Ovary (tissue), 9 donors: ENCODE data around the gene MATK. TPM values are rescaled to one million over a fixed set of nuclear protein-coding genes. Genes with fewer than 3 reads are reported as not detected.

Experiments used
- DNase-seq, 5 donors: peaks; one replicate each; pipeline ENCODE4 v3.0.0-alpha.2; 2019 to 2020
- H3K27ac ChIP-seq, 2 donors: fragments of 200-600 bp; one replicate each; pipeline versions ENCODE4 v1.5.1 to v1.8.0; 2019 to 2022
- H3K27me3 ChIP-seq: fragments of 200-600 bp; one replicate; pipeline ENCODE4 v1.8.0; 2022
- H3K36me3 ChIP-seq: fragments of 200-600 bp; sonication (generic); one replicate; pipeline ENCODE4 v1.5.1; 2019
- H3K4me1 ChIP-seq: one replicate; pipeline ENCODE4 v1.8.1; 2013; ENCODE audit warnings: mild to moderate bottlenecking, moderate library complexity; ENCODE audit not compliant: insufficient read depth
- H3K4me3 ChIP-seq: fragments of 200-600 bp; sonication (generic); one replicate; pipeline ENCODE4 v1.5.1; 2017
- H3K9me3 ChIP-seq, 2 donors: fragments of 200-600 bp in 1 of 2; sonication (generic) in 1 of 2; one replicate each; pipeline versions ENCODE4 v1.5.1 to v1.8.1; 2013 to 2019; ENCODE audit warnings: mild to moderate bottlenecking in 1 of 2, moderate library complexity in 1 of 2
- EP300 ChIP-seq: sonication (generic); formaldehyde crosslinking; IDR thresholded peaks from one replicate; pipeline ENCODE4 v1.6.1; 2017; ENCODE audit warnings: antibody characterized with exemption
- POLR2A ChIP-seq: fragments of 450-650 bp; IDR thresholded peaks from one replicate; pipeline ENCODE4 v1.6.1; 2017; ENCODE audit warnings: antibody characterized with exemption, mild to moderate bottlenecking, moderate library complexity
- WGBS, 3 donors: extraction: QIAGEN DNeasy Blood & Tissue Kit in 1 of 3; methylation state at CpG; one replicate each; pipeline versions ENCODE4 v1.1.5 to v1.1.7; 2013 to 2017; 5-methylcytosine and 5-hydroxymethylcytosine counted together
- intact Hi-C, 4 donors: fragments of 100-400 bp; cut with DNase I; formaldehyde crosslinking; loops; one replicate each; pipeline versions ENCODE4 v1.11.0 to v1.15.1; 2022 to 2023
- polyA plus RNA-seq, 2 donors: library from polyadenylated mRNA; stranded (reverse); fragments of 200-250 nt in 1 of 2; fragments of 350-450 nt in 1 of 2; fragmentation: Illumina TruSeq in 1 of 2; extraction: RNeasy Lipid Tissue Mini Kit (QIAGEN cat#74804) in 1 of 2; gene quantifications; one replicate each; pipeline ENCODE4 v1.2.3, GENCODE V29; 2013 to 2014
- total RNA-seq, 7 donors: library from RNA; depleted of rRNA in 2 of 7; stranded (reverse); fragments of >200 nt in 2 of 7; fragmentation: NEBNext Ultra II Directional in 3 of 7; extraction: Animal tissue kit (Norgen Biotek cat#: 25700) in 3 of 7; gene quantifications; one replicate each; pipeline versions ENCODE4 v1.1.0 to v1.2.4, GENCODE V29; 2016 to 2023
- TF ChIP-seq, protein P1 (sequence below), 3 donors: fragments of 450-650 bp in 2 of 3; fragments of 200-600 bp in 1 of 3; IDR thresholded peaks; one replicate each; pipeline versions ENCODE4 v1.5.1 to v1.8.0; 2016 to 2022; ENCODE audit warnings: antibody characterized with exemption in 3 of 3, mild to moderate bottlenecking in 1 of 3
- donor health status: DM: no; HTN: no; CAD: no; lungs with moderate emphysema.
- donor health status: DM: no; HTN: no; CAD: no.
- donor health status: Bipolar disorder and iron deficiency.
- donor health status: DM: yes; HTN: yes; CAD: no.
- donor health status: DM: no; HTN: no; CAD: no.
- donor health status: DM: yes; HTN: yes; CAD: no.

MATK gene
- total and polyA plus RNA-seq, 9 donors = 0.25 to 1.4 (median 0.72) TPM

DNA sequence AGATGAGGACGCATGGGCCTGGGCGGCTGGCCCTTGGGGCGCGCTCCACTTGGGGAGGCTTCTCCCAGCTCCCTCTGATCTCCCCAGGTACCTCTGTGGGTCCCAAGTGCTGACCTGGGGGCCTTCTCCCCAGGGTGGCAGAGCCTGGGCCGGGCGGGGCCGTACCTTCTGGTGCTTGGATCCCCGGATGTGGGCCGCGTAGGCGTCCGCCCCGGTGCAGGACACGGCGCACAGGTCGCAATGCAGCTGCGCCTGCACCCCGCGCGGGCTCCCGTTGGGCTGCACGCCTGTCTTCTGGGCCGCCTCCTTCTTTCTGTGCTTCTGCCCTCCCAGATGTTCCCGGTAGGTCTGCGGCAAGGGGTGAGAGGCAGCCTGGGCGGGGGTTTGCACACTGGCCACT lies 41.1 kb upstream of the MATK start:
- H3K36me3 ChIP-seq = no peaks in the 10 kb centered on the region
- no peaks in the 10 kb centered on the region for H3K9me3 ChIP-seq
- no peak overlapping the region for H3K4me3 ChIP-seq
- no peaks in the 10 kb centered on the region for H3K4me1 ChIP-seq
- TF ChIP-seq EP300 (no peak), POLR2A (no peak)
- TF ChIP-seq, protein P1, sequence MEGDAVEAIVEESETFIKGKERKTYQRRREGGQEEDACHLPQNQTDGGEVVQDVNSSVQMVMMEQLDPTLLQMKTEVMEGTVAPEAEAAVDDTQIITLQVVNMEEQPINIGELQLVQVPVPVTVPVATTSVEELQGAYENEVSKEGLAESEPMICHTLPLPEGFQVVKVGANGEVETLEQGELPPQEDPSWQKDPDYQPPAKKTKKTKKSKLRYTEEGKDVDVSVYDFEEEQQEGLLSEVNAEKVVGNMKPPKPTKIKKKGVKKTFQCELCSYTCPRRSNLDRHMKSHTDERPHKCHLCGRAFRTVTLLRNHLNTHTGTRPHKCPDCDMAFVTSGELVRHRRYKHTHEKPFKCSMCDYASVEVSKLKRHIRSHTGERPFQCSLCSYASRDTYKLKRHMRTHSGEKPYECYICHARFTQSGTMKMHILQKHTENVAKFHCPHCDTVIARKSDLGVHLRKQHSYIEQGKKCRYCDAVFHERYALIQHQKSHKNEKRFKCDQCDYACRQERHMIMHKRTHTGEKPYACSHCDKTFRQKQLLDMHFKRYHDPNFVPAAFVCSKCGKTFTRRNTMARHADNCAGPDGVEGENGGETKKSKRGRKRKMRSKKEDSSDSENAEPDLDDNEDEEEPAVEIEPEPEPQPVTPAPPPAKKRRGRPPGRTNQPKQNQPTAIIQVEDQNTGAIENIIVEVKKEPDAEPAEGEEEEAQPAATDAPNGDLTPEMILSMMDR (IDR thresholded peaks at IDR 0.05) = no peak
- DNase-seq = no peak
- H3K27me3 ChIP-seq = no peaks in the 10 kb centered on the region
- H3K27ac ChIP-seq = no peak overlapping the region
- intact Hi-C loops = no loop called here
- WGBS, 3 donors = 90 to 96% (median 94%) methylated on average over 26 of the region's 26 CpGs

DNA sequence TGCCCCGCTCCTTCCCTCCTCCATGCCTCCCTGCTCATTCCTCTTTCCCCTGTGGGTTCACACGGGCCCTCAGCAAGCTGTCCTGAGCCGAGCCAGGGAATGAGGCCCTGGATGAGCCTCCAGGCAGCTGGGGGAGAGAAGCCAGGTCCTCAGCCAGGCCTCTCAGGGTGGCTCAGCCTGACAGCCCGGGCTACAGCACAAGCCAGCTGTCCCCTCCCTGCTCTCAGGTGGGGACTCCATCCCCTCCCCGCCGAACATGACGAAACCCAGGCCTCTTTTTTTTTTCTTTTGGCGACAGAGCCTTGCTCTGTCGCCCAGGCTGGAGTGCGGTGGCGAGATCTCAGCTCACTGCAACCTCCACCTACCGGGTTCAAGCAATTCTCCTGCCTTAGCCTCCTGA lies 40.0 kb upstream of the MATK start:
- peaks cover 2% of the 10 kb centered on the region for H3K4me1 ChIP-seq
- TF ChIP-seq, protein P1 (IDR thresholded peaks at IDR 0.05) = no peak
- TF ChIP-seq EP300 (no peak), POLR2A (no peak)
- no peak for DNase-seq
- H3K4me3 ChIP-seq = no peak overlapping the region
- H3K27me3 ChIP-seq = no peaks in the 10 kb centered on the region
- intact Hi-C loops = no loop called here
- no peaks in the 10 kb centered on the region for H3K36me3 ChIP-seq
- no peak overlapping the region for H3K27ac ChIP-seq
- 53 to 62% (median 57%) methylated on average over 12 of the region's 12 CpGs for WGBS, 3 donors
- H3K9me3 ChIP-seq = no peaks in the 10 kb centered on the region

DNA sequence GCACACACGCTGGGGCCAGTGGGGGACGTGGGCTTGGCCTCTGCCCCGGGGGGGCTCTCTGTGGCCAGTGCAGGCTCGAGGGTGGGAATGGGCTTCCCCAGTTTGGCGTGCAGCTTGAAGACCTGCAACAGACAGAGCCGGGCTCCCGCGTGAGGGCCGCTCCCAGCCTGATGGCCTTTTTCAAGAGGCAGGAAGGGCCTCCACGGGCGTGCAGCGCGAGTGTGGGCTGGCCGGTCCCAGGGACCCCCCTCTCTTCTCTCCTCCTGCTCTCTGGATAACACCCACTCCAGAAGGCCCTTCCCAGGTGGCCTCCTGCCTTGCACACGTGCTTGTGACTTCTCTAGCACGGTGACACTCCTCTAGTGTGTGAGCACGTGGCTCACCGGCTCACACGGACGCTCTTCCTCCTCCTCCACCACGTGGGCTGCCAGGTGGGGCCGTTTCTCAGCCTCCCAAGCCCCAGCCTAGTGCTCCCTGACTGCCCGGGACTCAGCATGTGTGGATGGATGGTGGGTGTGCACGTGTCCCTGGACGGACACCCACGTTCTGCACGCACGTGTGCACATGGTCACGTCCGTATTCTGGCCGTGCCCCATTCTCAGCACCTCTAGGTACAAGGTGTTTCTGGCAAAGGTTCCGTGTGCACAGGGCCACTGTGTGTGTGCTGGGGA lies 39.2 kb upstream of the MATK start:
- Histone ChIP-seq H3K36me3 (no peaks in the 10 kb centered on the region), H3K9me3 (no peaks in the 10 kb centered on the region), H3K4me3 (no peak overlapping the region), H3K27me3 (no peaks in the 10 kb centered on the region), H3K27ac (no peak overlapping the region), H3K4me1 (peaks cover 2% of the 10 kb centered on the region)
- no peak for DNase-seq
- TF ChIP-seq, protein P1 (IDR thresholded peaks at IDR 0.05) = no peak
- TF ChIP-seq POLR2A (no peak), EP300 (no peak)
- 57 to 68% (median 65%) methylated on average over 32 of the region's 32 CpGs for WGBS, 3 donors
- intact Hi-C loops = no loop called here

DNA sequence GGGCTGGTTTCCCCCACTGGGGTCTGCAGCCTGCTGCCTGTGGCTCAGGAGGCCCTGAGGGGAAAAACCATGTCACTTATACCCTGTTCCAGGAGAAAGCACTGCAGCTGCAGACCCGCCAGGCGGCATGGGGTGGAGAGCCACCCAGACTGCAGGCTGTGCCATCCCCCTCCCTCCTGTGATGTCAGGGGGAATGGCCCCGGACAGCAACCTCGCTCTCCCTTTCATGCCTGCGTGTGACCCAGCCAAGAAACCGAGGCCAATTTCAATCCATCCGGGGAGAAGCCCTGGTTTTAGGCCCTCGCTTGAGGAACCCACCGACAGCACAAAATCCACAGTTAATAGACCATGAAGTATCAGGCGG lies 37.2 kb upstream of the MATK start:
- intact Hi-C loops = no loop called here
- Histone ChIP-seq H3K27me3 (no peaks in the 10 kb centered on the region), H3K4me1 (peaks cover 2% of the 10 kb centered on the region), H3K36me3 (no peaks in the 10 kb centered on the region), H3K4me3 (no peak overlapping the region), H3K9me3 (no peaks in the 10 kb centered on the region), H3K27ac (no peak overlapping the region)
- no peak for TF ChIP-seq EP300
- no peak for TF ChIP-seq POLR2A
- TF ChIP-seq, protein P1 (IDR thresholded peaks at IDR 0.05) = no peak
- no peak for DNase-seq
- WGBS, 3 donors = 79 to 88% (median 85%) methylated on average over 10 of the region's 10 CpGs
